Measurements from ENCODE around the gene WRNIP1. TPM values are rescaled to one million over a fixed set of nuclear protein-coding genes. Genes with fewer than 3 reads are reported as not detected.

The WRNIP1 gene
- total RNA-seq, 1 donor from 2014 or later, result 45.2 TPM

DNA sequence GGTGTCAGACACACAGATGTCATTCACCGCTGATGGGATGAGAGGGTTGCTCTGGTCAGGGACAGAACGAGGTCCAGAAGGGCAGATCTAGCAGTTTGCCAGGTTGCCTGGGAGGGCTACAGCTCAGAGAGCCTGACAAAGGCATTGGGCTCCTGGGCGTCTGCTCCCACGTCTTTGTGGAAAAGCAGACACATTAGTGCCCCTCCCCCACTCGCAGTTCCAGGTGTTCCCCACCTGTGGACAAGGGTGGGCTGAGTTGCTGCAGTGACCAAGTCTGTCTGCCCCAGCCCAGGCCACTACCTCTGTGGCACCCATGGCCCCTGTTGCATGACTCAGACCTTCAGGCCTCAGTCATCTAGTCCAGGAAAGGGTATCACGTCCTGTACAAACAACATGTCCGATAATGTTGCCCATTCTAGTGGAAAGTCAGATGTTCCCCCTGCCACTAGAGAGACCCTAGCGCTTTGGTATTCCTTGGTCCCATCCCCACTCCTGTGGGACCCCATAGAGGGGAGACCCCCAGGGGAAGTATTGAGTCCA, 37.4 kb downstream of the WRNIP1 start:
- intact Hi-C loops (cut with micrococcal nuclease), result no loop called here

DNA sequence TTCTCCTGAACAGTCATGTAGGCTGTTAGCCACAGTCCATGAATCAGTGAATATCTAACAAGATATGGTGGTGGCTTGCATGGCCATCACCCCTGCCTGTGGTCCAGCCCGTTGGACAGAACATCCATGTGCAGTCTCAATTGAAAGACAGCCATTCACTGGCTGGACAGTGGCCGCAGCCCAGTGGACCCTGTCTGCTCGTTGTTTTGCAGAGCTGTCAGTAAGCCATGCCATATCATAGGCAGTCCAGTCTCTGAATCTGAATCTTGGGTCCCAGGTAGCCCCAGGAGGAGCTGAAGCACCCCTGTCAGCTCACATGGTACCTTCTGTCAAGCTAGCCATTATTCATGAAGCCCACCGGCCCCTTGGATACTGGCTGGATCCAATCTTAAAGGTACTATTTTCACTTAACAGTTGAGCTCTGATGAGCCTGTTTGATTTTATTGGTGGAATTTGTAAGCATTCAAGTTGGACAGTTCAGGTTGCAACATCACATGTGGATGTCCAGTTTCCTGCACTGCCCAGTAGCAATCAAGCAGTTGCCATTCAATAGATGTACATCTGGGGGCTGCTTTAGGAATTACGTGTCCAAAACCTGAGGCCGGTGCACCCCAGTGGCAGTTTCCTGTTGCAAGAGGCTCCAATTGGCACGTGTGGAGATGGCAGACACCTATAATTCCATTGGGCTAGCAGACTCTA, 38.7 kb downstream of the WRNIP1 start:
- intact Hi-C loops (cut with micrococcal nuclease), result no loop called here

- intact Hi-C loops (cut with micrococcal nuclease), result no loop called here
Observed at GRCh38 chr6:2804516-2804915, 39.3 kb downstream of the WRNIP1 start.

GRCh38 chr6:2805031-2805430, 39.8 kb downstream of the WRNIP1 start:
- intact Hi-C loops (cut with micrococcal nuclease), result no loop called here

DNA sequence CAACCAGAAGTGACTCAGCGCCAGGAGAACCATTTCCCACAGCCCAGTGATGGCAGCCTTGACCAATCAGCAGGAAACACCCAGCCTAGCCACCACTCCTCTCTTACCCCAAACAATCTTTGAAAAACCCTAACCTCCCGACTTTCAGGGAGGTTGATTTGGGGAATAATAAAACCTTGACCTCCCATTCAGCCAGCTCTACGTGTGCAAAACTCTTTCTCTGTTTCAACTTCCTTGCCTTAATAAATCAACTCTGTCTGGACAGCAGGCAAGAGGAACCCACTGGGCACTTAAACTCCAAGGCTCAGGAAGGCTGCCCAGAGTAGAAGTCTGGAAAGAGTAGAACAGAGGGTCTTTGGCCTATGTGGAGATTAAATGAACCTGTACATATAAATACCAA, 41.5 kb downstream of the WRNIP1 start:
- intact Hi-C loops (cut with micrococcal nuclease), result no loop called here

DNA sequence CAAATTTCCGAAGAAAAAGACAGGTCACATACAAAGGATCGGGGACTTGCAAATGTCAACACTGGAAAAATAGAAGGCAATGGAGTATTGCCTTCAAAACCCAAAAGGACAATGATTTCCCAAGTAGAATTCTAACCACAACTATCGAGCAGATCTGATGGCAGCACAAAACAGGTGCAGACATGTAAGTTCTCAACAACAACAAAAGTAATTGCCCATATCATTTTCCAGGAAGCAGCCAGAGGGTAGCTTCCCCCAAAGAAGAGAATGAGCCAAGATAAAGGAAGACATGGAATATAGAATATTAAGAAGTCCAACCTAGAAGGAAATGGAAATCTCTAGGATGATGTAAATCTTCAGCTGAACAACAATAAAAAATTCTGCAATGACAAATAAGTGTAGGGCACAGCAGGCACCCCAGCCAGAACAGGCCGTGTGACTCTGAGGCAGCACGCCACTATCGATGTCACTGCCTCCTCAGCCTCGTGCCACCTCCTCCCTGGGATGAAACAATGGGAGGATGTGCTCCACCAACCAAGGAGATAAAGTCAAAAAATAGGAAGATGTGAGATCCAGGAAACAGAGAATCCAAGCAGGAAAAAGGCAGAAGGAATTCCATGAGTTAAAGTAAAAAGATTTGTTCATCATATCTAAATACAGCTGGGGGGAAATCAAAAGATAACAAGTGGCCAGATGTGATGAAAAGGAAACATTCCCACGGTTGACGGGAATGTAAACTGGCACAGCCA, 42.3 kb downstream of the WRNIP1 start:
- intact Hi-C loops (cut with micrococcal nuclease), result no loop called here

DNA sequence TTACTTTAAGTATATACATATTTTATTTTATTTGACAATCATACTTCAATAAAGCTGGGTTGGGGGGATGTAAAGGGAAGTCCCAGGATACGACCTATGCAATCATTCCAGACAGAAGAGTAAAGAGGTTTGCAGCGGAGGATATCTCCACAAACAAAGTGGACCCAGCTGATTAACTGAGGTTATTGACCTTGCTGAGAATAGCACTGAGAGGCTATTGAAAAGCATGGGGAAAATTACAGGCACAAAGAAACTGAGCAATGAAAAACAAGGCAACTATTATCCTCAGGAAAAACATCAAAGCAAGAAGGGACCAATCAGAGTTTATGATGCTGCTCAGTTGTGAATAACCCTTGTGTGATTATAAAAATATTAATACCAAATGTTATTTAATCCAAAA, 43.8 kb downstream of the WRNIP1 start:
- intact Hi-C loops (cut with micrococcal nuclease), result no loop called here

DNA sequence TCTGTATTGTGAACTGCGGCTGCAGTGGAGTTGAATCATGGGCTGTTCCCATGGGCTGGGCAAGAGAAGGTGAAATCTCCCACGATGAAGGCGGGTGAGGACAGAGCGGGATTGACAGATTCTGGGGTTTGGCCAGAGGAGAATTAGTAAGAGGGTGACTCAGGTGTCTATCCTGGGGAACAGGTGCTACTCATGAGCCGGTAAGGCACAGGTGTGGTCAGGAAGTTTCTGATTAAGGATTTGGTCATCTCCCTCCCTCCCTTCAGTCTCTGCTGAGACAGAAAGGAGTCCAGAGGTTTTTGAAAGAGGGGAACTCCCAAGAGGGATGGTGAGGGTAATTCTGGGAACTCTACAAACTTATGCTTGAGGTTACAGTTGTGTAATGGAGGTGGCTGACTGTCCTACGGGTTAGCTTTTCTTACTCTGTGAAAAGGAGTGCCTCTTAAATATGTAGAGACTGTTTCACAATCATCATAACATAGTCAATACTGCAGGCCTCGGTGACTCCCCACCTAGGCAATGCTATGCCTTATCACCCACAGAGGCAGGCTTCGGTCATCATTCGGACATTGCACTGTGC, 45.0 kb downstream of the WRNIP1 start:
- intact Hi-C loops (cut with micrococcal nuclease), result no loop called here

DNA sequence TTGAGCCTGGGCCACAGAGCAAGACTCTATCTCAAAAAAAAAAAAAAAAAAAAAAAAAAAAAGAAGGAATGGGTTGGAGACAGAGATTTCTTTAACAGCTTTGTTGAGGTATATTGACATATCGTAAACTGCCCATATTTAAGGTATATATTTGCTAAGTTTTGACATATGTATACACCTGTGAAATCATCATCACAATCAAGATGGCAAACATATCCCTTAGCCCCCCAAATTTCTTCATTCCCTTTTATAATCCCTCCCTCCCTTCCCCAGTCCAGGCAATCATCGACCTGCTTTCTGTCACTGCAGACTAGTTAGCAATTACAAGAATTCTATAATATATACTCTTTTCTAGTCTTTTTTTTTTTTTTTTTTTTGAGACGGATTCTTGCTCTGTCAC, 47.5 kb downstream of the WRNIP1 start:
- intact Hi-C loops (cut with micrococcal nuclease), result no loop called here

DNA sequence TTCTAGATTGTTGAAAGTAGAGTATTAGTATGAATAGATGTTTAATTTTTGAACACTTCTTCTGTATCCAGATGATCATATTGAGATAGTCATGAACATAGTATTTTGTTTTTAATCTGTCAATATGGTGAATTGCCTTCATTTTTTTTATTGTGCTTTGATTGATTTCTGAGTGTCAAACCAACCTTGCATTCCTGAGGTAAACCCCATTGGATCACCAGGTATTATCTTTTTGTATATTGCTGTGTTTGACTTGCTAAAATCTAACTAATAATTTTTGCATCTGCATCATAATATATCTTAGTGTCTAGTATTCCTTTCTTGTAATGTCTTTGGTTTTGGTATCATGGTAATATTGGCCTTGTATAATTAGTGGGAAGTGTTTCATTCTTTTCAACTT, 51.0 kb downstream of the WRNIP1 start:
- intact Hi-C loops (cut with micrococcal nuclease), result no loop called here

DNA sequence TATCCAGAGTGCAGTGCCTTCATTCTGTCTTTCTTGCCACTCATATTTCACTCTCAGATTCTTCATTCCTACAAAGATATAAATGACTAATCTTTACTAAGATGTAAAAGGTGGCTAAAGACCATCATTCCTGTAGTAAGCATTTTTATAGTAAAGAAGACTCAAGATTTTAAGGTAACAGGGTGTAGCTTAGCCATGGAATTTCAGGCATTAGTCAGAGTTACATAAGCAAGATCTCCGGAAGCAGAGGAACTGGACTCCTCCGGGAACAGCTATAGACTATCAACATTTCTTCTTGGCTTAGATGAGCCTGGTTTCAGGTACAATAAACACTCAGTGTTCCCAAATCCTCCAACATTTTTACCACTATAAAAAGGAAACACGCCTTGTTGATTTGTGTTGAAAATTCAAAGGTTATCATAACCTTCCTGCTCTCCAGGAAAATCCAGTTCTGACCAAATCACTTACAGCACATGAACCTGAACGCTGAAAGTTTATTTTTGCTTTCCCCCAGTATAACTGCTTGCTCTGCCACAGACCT, 52.8 kb downstream of the WRNIP1 start:
- intact Hi-C loops (cut with micrococcal nuclease), result no loop called here

DNA sequence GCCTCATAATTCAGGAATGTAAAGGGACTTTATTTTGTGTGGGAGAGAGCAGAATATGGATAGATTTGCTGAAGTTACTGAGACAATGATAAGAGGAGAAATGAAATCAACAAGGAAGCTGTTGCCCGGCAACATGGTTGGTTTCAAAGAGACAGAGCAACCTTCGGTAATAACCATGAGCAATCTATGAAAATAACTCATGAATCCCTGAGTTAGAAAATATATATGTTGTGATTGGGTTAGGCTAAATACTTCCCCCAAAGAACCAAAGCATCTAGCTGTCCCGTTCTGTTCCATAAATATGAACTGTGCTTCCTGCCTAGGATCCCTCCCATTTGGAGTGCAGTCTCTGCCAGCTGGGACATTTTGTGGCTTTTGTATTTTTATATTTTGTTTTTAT, 53.4 kb downstream of the WRNIP1 start:
- intact Hi-C loops (cut with micrococcal nuclease), result no loop called here

DNA sequence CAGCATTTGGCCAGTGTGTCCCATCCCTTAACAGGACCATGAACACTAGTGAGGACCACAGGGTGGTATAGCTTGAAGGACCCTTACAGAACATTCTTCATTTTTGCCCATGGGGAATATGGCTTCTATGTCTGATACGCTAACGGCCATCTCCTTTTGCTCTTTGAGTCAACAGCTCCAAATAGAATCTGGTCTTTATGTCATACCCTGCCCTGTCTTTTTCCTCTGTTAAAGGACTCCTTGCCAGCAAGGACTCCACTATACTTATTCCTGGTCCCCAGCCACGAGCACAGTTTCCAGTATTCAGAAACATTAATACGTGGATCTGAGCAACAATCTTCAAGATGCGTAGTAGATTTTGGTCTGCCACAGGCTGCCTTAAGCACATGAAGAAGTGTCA, 53.9 kb downstream of the WRNIP1 start:
- intact Hi-C loops (cut with micrococcal nuclease), result no loop called here

- intact Hi-C loops (cut with micrococcal nuclease), result no loop called here
Observed at GRCh38 chr6:2819978-2820377, 54.8 kb downstream of the WRNIP1 start.

DNA sequence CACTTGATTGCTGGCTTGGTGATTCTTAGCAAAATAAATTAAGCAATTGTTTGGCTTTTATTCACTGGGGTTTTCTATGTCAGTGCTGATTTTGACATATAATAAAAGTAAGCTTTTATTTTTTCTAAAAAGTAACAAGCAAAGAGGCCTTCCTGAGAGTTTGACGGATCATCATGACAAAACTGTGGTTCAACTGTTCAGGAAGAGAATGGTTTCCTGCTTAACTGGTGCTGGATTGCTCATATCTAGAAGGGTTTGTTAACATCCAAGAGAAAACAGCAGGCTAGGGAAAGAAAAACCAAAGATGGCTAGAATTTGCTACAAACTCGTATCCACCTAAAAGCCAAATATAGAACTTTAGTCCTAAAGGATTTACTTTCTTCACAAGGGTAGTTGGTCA, 55.2 kb downstream of the WRNIP1 start:
- intact Hi-C loops (cut with micrococcal nuclease), result no loop called here

- intact Hi-C loops (cut with micrococcal nuclease), result no loop called here
Observed at GRCh38 chr6:2821554-2821953, 56.4 kb downstream of the WRNIP1 start.

DNA sequence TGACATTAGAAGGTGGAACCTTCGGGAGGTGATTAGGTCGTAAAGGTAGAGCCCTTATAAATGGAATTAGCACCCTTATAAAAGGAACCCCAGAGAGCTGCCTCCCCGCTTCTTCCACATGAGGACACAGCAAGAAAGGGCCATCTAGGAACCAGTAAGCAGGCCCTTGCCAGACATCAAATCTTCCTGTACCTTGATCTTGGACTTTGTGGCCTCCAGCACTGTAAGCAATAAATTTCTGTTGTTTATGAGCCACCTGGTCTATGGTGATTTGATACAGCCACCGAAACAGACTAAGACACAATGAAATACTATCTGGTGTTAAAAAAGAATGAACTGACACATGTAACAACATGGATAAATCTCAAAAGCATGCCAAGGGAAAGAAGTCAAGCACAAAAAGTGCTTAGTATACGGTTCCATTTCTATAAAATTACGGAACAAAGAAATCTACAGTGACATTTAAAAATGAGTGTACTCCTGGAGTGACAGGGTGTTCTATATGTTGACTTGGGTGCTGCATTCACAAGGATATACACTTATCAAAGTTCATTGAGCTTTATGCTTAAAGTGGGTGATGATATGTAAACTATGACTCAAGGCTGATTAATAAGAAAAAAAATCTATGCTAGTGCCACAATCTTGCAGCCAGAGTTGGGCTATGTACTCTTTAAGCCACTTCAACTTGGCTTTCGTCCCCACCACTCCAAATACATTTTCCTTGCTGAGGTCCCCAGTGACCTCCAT, 58.1 kb downstream of the WRNIP1 start:
- intact Hi-C loops (cut with micrococcal nuclease), result no loop called here

DNA sequence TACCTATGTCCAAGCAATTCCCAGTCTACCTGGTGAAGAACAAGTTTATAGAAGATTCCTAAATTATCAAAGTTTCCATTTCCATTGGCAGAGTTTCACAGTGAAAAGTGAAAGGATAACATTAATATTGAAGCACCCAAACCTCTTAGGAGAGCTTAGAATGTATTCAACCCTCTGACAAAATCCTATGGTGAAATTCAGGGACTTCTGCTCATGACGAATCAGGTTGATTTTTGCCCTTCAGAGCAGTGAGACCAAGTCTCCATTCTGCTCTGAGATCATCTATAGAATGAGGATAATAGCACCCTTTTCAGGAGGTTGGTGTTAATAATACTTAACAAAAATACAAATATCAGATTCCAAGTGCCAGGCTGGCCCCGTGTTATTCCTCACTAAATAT, 60.9 kb downstream of the WRNIP1 start:
- intact Hi-C loops (cut with micrococcal nuclease), result no loop called here

GRCh38 chr6:2827142-2827541, 61.9 kb downstream of the WRNIP1 start:
- intact Hi-C loops (cut with micrococcal nuclease), result no loop called here

- intact Hi-C loops (cut with micrococcal nuclease), result no loop called here
Observed at GRCh38 chr6:2828629-2829028, 63.4 kb downstream of the WRNIP1 start.

- intact Hi-C loops (cut with micrococcal nuclease), result no loop called here
Observed at GRCh38 chr6:2829253-2829652, 64.1 kb downstream of the WRNIP1 start.

Data from T-helper 2 cell treated with Interferon-gamma antibody and Interleukin-4, amounts not matched to agents 100 ng/mL and 5 ng/mL, for 36 hours (primary cell).